Activated gamma-delta T cell treated with Interleukin-2 at 50 U/mL for 16 hours (primary cell): Measurements from ENCODE around the gene CSH2.
"Not testable (repeated sequence)": the region's sequence is repeated elsewhere in the genome, so short reads cannot be mapped to it uniquely, and the experiment has no call there.

Source experiments
- DNase-seq: peaks from one replicate; pipeline ENCODE4 v3.0.0-alpha.2; 2020

Gene CSH2

DNA sequence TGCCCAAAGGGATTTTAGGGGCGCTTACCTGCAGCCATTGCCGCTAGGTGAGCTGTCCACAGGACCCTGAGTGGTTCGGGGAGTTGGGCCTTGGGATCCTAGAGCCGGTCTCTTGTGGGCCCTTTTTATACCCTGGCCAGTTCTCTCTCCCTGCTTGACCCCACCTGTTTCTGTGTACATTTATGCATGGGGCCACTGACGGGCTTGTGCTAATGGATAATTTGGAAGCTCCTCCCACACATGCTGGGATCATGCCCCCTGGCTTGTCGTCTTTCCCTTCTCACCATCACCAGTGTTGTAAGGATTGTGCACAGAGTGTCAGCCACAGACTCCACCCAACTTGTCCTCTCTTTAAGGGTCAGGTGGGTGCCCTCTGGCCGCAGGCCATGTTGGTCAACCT, at the start of gene CSH2:
Gene CSH2 (minus strand): TSS at position 101 of the 400 bp plus-strand sequence. CDS start 63 bp downstream, at position 38.
- not testable (repeated sequence) for DNase-seq

- DNase-seq, result not testable (repeated sequence)
These were observed 48.9 kb upstream of the CSH2 start for GRCh38 chr17:63922402-63922801.

- not testable (repeated sequence) for DNase-seq
These were observed 47.3 kb upstream of the CSH2 start for GRCh38 chr17:63920779-63921178.

DNA sequence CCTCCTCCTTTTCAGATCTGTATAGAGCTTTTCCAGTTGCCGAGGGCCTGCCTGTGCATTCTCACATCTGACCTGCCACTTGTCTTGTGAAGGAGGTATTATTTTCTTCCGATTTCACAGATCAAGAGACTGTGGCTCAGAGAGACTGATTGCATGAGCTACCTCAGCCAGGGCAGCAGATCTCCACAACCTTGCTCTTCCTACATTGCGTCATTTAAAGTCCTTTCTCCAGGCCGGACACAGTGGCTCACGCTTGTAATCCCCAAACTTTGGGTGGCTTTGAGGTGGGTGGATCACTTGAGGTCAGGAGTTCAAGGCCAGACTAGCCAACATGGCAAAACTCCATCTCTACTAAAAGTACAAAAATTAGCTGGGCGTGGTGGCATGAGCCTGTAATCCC, 46.6 kb upstream of the CSH2 start:
- not testable (repeated sequence) for DNase-seq

DNA sequence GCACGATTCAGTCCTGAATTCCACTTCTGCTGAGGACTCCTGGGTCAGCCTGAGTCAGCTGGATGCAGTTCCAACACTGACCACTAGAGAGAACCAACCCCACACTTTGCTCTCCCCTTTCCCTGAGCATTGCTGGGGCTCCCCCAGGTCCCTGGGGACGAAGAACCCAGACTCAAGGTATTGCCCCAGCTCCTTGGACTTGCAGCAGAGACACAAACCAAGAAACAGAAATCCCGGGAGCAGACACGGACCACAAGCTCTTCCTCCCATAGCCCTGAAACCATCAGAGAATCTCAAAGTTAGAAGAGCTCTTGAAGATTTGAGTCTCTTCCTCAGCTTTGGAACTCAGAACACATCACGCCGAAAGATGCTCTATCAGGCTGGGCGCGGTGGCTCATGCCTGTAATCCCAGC, 45.8 kb upstream of the CSH2 start:
- peak; percentile 74 for DNase-seq

- DNase-seq, result not testable (repeated sequence)
These were observed 45.4 kb upstream of the CSH2 start, which contains the start of gene GH1 for GRCh38 chr17:63918789-63919305. TSS of gene GH1 (minus strand) at chr17:63918839. CDS start at chr17:63918776, 63 bp downstream.

DNA sequence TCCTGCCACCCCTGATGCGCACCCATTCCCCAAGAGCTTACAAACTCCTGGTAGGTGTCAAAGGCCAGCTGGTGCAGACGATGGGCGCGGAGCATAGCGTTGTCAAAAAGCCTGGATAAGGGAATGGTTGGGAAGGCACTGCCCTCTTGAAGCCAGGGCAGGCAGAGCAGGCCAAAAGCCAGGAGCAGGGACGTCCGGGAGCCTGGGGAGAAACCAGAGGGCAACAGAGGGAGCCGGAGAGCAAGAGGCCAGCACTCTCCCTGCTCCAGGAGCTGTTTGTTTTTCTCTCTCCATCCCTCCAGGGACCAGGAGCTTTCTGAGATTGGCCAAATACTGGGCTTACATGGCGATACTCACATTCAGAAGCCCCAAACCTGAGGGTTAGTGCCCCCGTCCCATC, 44.8 kb upstream of the CSH2 start:
- no peak for DNase-seq

DNA sequence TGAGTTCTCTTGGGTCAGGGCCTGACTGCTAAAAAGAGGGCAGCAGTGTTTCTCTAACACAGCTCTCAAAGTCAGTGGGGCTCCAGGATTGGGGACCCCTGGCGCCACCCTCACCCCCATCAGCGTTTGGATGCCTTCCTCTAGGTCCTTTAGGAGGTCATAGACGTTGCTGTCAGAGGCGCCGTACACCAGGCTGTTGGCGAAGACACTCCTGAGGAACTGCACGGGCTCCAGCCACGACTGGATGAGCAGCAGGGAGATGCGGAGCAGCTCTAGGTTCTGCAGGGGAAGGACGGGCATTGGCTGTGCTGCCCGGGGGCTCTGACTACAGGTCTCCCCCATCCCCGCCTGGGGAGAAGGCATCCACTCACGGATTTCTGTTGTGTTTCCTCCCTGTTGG, 44.2 kb upstream of the CSH2 start:
- no peak for DNase-seq

- DNase-seq, result not testable (repeated sequence)
These were observed 43.7 kb upstream of the CSH2 start for GRCh38 chr17:63917206-63917605.

- no peak for DNase-seq
These were observed 43.2 kb upstream of the CSH2 start for GRCh38 chr17:63916566-63917185.

DNA sequence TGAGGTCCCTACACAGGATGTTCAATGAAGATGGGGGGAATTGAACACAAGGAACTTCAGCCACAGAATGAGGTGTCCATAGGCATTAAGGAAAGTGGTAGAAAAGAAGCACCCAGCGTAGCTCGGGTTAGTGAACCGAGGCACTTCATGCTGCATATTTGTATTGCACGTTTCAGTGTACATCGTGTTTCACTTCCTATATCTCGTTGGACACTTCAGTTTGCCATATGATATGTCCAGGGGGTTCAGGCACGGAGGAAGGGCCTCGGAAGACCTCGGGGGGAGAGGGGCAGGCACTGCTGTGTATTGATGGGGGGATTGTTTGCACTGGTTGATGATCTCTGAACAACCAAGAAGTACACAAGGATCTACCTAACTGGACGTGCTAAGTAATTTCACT, 42.3 kb upstream of the CSH2 start:
- DNase-seq, result not testable (repeated sequence)

DNA sequence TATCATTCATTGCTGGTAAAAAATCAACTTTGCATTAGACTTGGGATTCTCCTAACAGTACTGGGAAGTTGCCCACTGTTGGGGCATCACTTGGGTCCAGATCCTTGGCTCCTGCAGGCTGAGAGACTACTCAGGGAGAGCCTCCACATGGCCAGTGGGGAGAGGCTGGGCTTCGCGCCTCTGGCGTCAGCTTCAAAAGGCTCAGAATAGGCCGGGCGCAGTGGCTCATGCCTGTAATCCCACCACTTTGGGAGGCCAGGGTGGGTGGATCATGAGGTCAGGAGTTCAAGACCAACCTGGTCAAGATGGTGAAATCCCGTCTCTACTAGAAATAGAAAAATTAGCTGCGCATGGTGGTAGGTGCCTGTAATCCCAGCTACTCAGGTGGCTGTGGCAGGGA, 41.0 kb upstream of the CSH2 start:
- DNase-seq, result no peak

DNA sequence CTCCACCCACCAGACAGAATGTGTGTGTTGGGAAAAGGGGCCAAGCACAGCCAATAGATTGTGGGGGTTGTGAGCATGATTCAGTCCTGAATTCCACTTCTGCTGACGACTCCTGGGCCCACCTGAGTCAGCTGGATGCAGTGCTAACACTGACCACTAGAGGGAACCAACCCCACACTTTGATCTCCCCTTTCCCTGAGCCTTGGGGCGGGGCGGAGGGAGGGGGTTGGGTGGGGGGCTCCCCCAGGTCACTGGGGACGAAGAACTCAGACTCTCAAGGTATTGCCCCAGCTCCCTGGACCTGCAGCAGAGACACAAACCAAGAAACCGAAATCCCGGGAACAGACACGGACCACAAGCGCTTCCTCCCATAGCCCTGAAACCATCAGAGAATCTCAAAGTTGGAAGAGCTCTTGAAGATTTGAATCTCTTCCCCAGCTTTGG, 38.2 kb upstream of the CSH2 start:
- peak; percentile 67 for DNase-seq

DNA sequence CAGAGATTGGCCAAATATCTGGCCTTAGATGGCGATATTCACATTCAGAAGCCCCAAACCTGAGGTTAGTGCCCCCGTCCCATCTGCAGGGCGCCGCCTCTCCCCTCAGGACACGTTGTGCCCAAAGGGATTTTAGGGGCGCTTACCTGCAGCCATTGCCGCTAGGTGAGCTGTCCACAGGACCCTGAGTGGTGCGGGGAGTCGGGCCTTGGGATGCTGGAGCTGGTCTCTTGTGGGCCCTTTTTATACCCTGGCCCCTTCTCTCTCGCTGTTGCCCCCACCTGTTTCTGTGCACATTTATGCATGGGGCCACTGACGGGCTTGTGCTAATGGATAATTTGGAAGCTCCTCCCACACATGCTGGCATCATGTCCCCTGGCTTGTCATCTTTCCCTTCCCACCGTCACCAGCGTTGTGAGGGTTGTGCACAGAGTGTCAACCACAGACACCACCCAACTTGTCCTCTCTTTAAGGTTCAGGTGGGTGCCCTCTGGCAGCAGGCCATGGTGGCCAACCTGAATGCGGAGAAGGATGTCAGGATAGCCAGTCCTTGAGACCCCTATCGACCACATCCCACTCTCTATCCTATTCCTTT, 37.7 kb upstream of the CSH2 start, which contains the start of gene CSHL1:
Gene CSHL1 (minus strand): TSS at position 218 of the 595 bp plus-strand sequence. CDS start 62 bp downstream, at position 156.
- no peak for DNase-seq

DNA sequence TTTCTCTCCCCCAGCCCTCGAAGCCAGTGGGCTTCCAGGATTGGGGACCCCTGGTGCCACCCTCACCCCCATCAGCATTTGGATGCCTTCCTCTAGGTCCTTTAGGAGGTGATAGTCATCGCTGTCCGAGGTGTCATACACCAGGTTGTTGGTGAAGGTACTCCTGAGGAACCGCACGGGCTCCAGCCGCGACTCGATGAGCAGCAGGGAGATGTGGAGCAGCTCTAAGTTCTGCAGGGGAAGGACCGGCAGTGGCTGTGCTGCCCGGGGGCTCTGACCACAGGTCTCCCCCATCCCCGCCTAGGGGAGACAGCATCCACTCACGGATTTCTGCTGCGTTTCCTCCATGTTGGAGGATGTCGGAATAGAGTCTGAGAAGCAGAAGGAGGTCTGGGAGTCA, 36.6 kb upstream of the CSH2 start:
- no peak for DNase-seq

DNA sequence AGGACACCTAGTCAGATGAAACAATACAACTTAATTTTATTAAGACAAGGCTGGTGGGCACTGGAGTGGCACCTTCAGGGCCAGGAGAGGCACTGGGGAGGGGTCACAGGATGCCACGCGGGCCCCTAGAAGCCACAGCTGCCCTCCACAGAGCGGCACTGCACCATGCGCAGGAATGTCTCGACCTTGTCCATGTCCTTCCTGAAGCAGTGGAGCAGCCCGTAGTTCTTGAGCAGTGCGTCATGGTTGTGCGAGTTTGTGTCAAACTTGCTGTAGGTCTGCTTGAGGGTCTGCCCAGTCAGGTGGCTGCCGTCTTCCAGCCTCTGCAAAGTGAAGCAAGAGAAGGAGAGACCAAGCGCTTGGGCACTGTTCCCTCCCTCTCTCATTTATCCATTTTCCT, 36.1 kb upstream of the CSH2 start:
- not testable (repeated sequence) for DNase-seq

DNA sequence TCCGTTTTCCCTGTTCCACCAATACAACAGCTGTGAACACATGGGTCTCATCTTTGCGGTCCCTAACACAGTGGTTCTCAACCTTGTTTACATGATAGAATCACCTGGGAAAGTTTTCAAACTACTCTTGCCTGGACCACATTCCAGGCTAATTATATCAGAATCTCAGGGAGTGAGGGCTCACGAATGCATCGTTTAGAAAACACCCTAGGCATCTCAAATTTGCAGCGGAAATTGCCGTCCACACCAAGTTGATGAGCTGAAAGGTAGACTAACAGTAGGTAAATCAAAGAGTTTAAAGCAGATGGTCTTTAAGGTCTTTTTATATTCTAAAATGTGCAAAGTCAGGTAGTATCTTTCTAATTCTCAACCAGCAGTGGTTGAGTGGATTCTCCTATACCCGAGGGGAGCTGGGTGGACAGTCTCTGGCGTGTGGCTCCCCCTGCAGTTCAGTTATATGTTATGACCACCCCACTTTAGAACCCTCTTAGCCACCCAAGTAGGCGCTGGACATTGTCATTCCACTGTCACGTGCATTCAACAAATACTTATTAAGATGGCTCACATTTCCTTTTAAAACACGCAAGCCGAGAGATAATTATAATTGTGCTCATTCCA, 33.8 kb upstream of the CSH2 start:
- not testable (repeated sequence) for DNase-seq

DNA sequence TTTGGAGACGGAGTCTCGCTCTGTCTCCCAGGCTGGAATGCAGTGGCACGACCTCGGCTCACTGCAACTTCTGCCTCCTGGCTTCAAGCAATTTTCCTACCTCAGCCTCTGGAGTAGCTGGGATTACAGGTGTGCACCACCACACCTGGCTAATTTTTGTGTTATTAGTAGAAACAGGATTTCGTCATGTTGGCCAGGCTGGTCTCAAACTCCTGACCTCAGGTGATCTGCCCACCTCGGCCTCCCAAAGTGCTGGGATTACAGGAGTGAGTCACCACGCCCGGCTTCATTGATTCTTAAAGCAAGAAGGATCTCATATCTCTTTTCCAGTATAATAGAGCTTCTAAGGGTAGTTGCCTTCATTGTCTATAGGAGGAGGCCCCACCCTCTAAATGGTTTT, 31.3 kb upstream of the CSH2 start:
- not testable (repeated sequence) for DNase-seq

GRCh38 chr17:63903787-63904201, 30.3 kb upstream of the CSH2 start:
- peak; percentile 20 for DNase-seq

DNA sequence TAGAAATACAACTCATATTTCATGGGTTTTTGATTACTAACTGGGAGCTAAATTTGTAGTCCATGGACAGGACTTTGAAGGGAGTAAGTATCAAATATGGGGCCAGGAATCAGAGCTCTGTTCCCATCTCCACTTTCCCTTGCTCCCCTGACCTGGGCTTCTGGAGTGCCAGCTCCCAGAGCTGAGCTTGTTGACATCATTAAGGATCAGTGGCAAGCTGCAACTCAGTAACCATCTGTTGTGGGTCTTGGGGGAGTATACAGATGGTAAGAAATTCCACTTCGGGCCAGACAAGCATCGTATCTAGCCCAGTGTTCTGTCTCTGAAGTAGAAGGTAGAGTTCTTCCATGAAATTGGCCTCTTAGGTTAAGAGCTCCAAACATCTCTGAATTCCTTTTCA, 28.5 kb upstream of the CSH2 start:
- not testable (repeated sequence) for DNase-seq

DNA sequence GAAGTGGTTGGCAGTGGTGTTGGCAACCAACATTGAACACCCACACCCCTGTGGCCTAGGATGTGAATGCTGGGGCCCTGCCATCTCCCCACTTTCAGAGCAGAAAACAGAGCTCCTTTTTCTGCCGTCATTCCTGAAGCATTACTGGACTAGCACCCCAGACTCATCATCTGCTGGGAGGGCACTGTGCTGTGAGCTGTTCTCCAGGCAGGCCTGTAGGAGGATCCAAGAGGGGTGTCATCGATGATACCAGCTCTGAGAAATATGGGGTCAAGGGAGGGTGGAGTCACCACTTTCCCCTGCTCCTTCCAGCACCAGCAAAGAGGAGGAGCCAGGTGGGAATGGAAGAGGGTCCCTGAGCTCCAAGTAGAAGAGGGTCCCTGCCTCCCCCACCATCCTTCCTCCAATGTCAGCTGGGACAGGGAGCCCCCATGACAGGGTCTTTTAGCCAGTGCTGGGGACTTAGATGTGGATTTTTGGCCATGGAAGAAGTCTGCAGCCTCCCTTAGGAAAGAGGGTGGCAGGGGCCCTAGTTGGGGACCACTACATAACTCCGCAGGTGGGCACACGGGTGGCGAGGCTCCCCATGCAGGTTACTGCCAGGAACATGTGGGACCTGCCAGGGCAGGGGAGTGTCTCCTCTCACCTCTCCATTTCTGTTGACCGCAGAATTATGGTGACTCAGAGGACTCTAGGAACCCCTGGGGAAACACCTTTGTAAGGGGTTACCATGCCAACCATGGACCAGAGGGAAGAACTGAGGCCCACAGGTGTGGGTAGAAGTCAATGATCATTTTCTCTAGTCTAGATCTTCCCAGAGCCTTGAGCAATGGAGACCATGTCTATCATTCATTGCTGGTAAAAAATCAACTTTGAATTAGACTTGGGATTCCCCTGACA, 25.7 kb upstream of the CSH2 start:
- not testable (repeated sequence) for DNase-seq

- not testable (repeated sequence) for DNase-seq
These were observed 23.3 kb upstream of the CSH2 start, which contains the start of gene CSH1 for GRCh38 chr17:63896524-63897354. TSS of gene CSH1 (minus strand) at chr17:63896574. CDS start at chr17:63896511, 63 bp downstream.
